ENCODE results near the gene KCNK1. TPM values are rescaled to one million over a fixed set of nuclear protein-coding genes. Genes with fewer than 3 reads are reported as not detected.

The KCNK1 gene
- total and polyA plus RNA-seq, 2 of the 4 experiments (the other 2 are of a cell fraction) = 0.90 to 1.6 TPM

DNA sequence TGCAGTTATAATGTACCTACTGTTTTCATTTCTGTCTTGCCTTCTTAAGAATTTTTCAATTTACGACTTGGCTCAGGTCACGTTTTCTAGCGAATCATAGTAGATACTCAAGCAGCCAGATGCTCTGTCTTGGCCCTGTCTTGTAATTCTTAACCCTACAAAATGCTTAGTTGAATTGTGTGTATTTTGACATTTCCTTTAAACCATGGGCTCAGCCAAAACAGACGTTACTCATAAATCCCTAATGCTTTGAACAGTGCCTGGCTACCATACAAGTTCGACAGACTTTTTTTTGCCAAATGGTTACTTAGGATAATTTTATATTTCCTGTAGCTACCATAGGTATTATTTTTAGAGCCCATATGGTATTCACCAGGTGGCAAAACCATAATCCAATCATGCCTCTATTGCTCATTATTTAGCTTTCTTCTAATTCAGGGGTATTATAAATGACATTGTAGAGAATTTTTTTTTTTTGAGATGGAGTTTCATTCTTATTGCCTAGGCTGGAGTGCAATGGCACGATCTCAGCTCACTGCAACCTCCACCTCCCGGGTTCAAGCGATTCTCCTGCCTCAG, 54.3 kb downstream of the KCNK1 start:
- H2BK5ac ChIP-seq (ENCODE audit: low read depth, low read length, poor library complexity, severe bottlenecking) = no peak overlapping the region
- H3K4ac ChIP-seq (ENCODE audit: low read depth, low read length) = no peak overlapping the region
- no peak overlapping the region for H3K4me3 ChIP-seq (ENCODE audit: insufficient read depth, low read depth, low read length)
- dilution Hi-C loops (cut with HindIII; ENCODE audit: low sequenced_read_pairs, unreplicated experiment) (no loop called here), intact Hi-C loops (cut with micrococcal nuclease) (no loop called here), in situ Hi-C loops (cut with MboI; ENCODE audit: low sequenced_read_pairs) (no loop called here)
- no TSS peak for BruUV-seq (replicated peaks)
- H2BK20ac ChIP-seq (ENCODE audit: low read depth, low read length) = no peak overlapping the region
- no peak overlapping the region for H4K91ac ChIP-seq (ENCODE audit: insufficient read depth, low read depth, low read length)
- H3K9ac ChIP-seq (ENCODE audit: low read depth, low read length) = no peak overlapping the region
- H3K27ac ChIP-seq (ENCODE audit: insufficient read depth, low read length) = no peak overlapping the region
- no peak overlapping the region for H2AK9ac ChIP-seq (replicated peaks; ENCODE audit: low read depth, low read length, poor library complexity)
- no peaks in the 10 kb centered on the region for H3K27me3 ChIP-seq (ENCODE audit: control insufficient read depth, insufficient read depth, low read length)
- ChIA-PET POLR2A (ENCODE audit: unreplicated experiment) (no interaction called here), CTCF (interaction anchor here (0.6 kb wide), 1 partner anchor 8 kb away, joined by 3 read pairs; no protein-coding TSS in a partner anchor)
- H2BK120ac ChIP-seq (ENCODE audit: low read depth, low read length) = no peak overlapping the region
- no peak overlapping the region for H4K5ac ChIP-seq (ENCODE audit: low read depth, low read length)
- no peaks in the 10 kb centered on the region for H3K4me1 ChIP-seq (ENCODE audit: control insufficient read depth, insufficient read depth, low read length)
- no peak for ATAC-seq (ENCODE audit: low read depth)
- no CpG with 5 or more reads among the region's 8 CpGs for WGBS, 2 experiments (ENCODE audit: extremely low coverage in 2 of 2, insufficient read length in 1 of 2)
- H4K8ac ChIP-seq (ENCODE audit: low read depth in 2 of 2, low read length in 2 of 2) = no peak overlapping the region
- DNase-seq = no peak
- no peak overlapping the region for H3K23ac ChIP-seq (ENCODE audit: low read depth, low read length)
- H3K36me3 ChIP-seq (ENCODE audit: control insufficient read depth, insufficient read depth, low read length) = no peaks in the 10 kb centered on the region
- no peak overlapping the region for H2BK15ac ChIP-seq (ENCODE audit: low read depth, low read length)
- no peak overlapping the region for H2AK5ac ChIP-seq (ENCODE audit: low read depth, low read length)
- no peak overlapping the region for H2AFZ ChIP-seq (replicated peaks; ENCODE audit: low read length, poor library complexity)
- no peak overlapping the region for H3K56ac ChIP-seq (ENCODE audit: extremely low read depth, insufficient read depth, low read length)
- no peaks in the 10 kb centered on the region for H4K20me1 ChIP-seq (ENCODE audit: insufficient read depth, low read length)
- H3K14ac ChIP-seq (replicated peaks; ENCODE audit: low read depth, low read length) = no peak overlapping the region
- no peaks in the 10 kb centered on the region for H3K79me1 ChIP-seq (ENCODE audit: low read depth in 1 of 2, low read length in 2 of 2)
- no peak overlapping the region for H3K18ac ChIP-seq (ENCODE audit: low read depth, low read length)
- H3K9me1 ChIP-seq (ENCODE audit: insufficient read depth, low read length) = no peaks in the 10 kb centered on the region
- peaks cover 8% of the 10 kb centered on the region; the same call in 1 of the 2 replicates for H3K9me3 ChIP-seq (ENCODE audit: control insufficient read depth, insufficient read depth, low read length)
- TF ChIP-seq NFE2L2 (IDR thresholded peaks at IDR 0.05; ENCODE audit: low read depth, low read length) (no peak), CEBPB (IDR thresholded peaks at IDR 0.05; ENCODE audit: low read depth, low read length) (no peak), FOS (IDR thresholded peaks at IDR 0.05; ENCODE audit: low read depth, low read length) (no peak), RAD21 (IDR thresholded peaks at IDR 0.05; ENCODE audit: low read length) (no peak), MAFK (IDR thresholded peaks at IDR 0.05; ENCODE audit: low read depth, low read length) (no peak), MXI1 (IDR thresholded peaks at IDR 0.05; ENCODE audit: borderline replicate concordance, low read depth, low read length) (no peak), RFX5 (IDR thresholded peaks at IDR 0.05; ENCODE audit: low read depth, low read length) (no peak), MAZ (IDR thresholded peaks at IDR 0.05; ENCODE audit: borderline replicate concordance, low read depth, low read length) (no peak), BHLHE40 (IDR thresholded peaks at IDR 0.05; ENCODE audit: low read depth, low read length) (no peak), CHD1 (IDR thresholded peaks at IDR 0.05; ENCODE audit: low read depth, low read length) (no peak), POLR2A (IDR thresholded peaks at IDR 0.05; ENCODE audit: low read depth, low read length) (no peak)
- TF ChIP-seq, protein P1, sequence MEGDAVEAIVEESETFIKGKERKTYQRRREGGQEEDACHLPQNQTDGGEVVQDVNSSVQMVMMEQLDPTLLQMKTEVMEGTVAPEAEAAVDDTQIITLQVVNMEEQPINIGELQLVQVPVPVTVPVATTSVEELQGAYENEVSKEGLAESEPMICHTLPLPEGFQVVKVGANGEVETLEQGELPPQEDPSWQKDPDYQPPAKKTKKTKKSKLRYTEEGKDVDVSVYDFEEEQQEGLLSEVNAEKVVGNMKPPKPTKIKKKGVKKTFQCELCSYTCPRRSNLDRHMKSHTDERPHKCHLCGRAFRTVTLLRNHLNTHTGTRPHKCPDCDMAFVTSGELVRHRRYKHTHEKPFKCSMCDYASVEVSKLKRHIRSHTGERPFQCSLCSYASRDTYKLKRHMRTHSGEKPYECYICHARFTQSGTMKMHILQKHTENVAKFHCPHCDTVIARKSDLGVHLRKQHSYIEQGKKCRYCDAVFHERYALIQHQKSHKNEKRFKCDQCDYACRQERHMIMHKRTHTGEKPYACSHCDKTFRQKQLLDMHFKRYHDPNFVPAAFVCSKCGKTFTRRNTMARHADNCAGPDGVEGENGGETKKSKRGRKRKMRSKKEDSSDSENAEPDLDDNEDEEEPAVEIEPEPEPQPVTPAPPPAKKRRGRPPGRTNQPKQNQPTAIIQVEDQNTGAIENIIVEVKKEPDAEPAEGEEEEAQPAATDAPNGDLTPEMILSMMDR (conservative IDR thresholded peaks at IDR 0.05; ENCODE audit: low read depth, low read length) = no peak
- TF ChIP-seq, protein P2, sequence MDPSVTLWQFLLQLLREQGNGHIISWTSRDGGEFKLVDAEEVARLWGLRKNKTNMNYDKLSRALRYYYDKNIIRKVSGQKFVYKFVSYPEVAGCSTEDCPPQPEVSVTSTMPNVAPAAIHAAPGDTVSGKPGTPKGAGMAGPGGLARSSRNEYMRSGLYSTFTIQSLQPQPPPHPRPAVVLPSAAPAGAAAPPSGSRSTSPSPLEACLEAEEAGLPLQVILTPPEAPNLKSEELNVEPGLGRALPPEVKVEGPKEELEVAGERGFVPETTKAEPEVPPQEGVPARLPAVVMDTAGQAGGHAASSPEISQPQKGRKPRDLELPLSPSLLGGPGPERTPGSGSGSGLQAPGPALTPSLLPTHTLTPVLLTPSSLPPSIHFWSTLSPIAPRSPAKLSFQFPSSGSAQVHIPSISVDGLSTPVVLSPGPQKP (IDR thresholded peaks at IDR 0.05; ENCODE audit: borderline replicate concordance, low read depth, low read length) = no peak
- H3K4me2 ChIP-seq (ENCODE audit: low read depth, low read length) = no peak overlapping the region

Data from IMR-90 (cell line).